CD14-positive monocyte (primary cell): Measurements from ENCODE around the gene RAB18. TPM values are rescaled to one million over a fixed set of nuclear protein-coding genes. Genes with fewer than 3 reads are reported as not detected.

Source experiments
- DNase-seq, 3 donors: peaks; one replicate each; pipeline ENCODE4 v3.0.0-alpha.2; 2011 to 2022
- H2AFZ ChIP-seq: 2 replicates; pipeline ENCODE4 v1.6.0; 2012; ENCODE audit warnings: mild to moderate bottlenecking, low read depth, low read length, inconsistent platforms; ENCODE audit not compliant: insufficient read depth, poor library complexity, severe bottlenecking
- H3K27ac ChIP-seq, 2 donors: 1 replicate in 1 of 2; 2 replicates in 1 of 2; pipeline ENCODE4 v1.5.1; 2012 to 2013; ENCODE audit warnings: low read length in 2 of 2, control low read depth in 1 of 2, inconsistent platforms in 1 of 2, low read depth in 1 of 2, mild to moderate bottlenecking in 1 of 2
- H3K27me3 ChIP-seq, 2 donors: one replicate each; pipeline versions ENCODE4 v1.6.0 to v1.6.1; 2011 to 2013; ENCODE audit warnings: low read length in 2 of 2; ENCODE audit not compliant: control insufficient read depth in 2 of 2, insufficient read depth in 2 of 2
- H3K36me3 ChIP-seq, 2 donors: replicated peaks in 1 of 2; 1 replicate in 1 of 2; 2 replicates in 1 of 2; pipeline versions ENCODE4 v1.5.1 to v1.6.1; 2012 to 2013; ENCODE audit warnings: low read length in 2 of 2, control low read depth in 1 of 2, inconsistent platforms in 1 of 2, mild to moderate bottlenecking in 1 of 2; ENCODE audit not compliant: insufficient read depth in 2 of 2, control insufficient read depth in 1 of 2
- H3K4me1 ChIP-seq, 2 donors: 1 replicate in 1 of 2; 2 replicates in 1 of 2; pipeline versions ENCODE4 v1.5.1 to v1.6.1; 2012 to 2013; ENCODE audit warnings: low read length in 2 of 2, control low read depth in 1 of 2, inconsistent platforms in 1 of 2, mild to moderate bottlenecking in 1 of 2, moderate library complexity in 1 of 2; ENCODE audit not compliant: insufficient read depth in 2 of 2, control insufficient read depth in 1 of 2
- H3K4me2 ChIP-seq: replicated peaks from 2 replicates; pipeline ENCODE3; 2012; ENCODE audit warnings: low read length, moderate library complexity, mild to moderate bottlenecking; ENCODE audit not compliant: poor library complexity, severe bottlenecking; ENCODE audit errors: extremely low read depth
- H3K4me3 ChIP-seq, 3 experiments: fragments of 200-600 bp in 1 of 3; sonication (generic) in 1 of 3; replicated peaks in 1 of 3; 1 replicate in 2 of 3; 2 replicates in 1 of 3; pipeline ENCODE4 v1.5.1; 2011 to 2013; ENCODE audit warnings: low read length in 3 of 3, mild to moderate bottlenecking in 3 of 3, control low read depth in 2 of 3, low read depth in 2 of 3, inconsistent platforms in 1 of 3, moderate library complexity in 1 of 3
- H3K79me2 ChIP-seq: 2 replicates; pipeline ENCODE4 v1.6.0; 2012; ENCODE audit warnings: mild to moderate bottlenecking, control low read depth, inconsistent platforms, low read length, moderate library complexity; ENCODE audit not compliant: insufficient read depth
- H3K9ac ChIP-seq: 2 replicates; pipeline ENCODE4 v1.6.0; 2017; ENCODE audit warnings: low read length, mild to moderate bottlenecking; ENCODE audit not compliant: insufficient read depth, poor library complexity, severe bottlenecking
- H3K9me3 ChIP-seq, 2 donors: replicated peaks in 1 of 2; 1 replicate in 1 of 2; 2 replicates in 1 of 2; pipeline versions ENCODE4 v1.5.1 to v1.6.1; 2012 to 2013; ENCODE audit warnings: low read length in 2 of 2, control low read depth in 1 of 2; ENCODE audit not compliant: control insufficient read depth in 1 of 2, insufficient read depth in 1 of 2
- H4K20me1 ChIP-seq: 2 replicates; pipeline ENCODE4 v1.6.0; 2012; ENCODE audit warnings: mild to moderate bottlenecking, low read length, control low read depth, moderate library complexity; ENCODE audit not compliant: insufficient read depth
- H3K27ac Mint-ChIP-seq, 7 donors: one replicate each; pipeline ENCODE4 v1.8.0; 2020; ENCODE audit warnings: mild to moderate bottlenecking in 7 of 7, mixed read lengths in 7 of 7, moderate library complexity in 6 of 7, inconsistent platforms in 2 of 7
- H3K27me3 Mint-ChIP-seq, 3 donors: one replicate each; pipeline ENCODE4 v1.8.0; 2021 to 2022; ENCODE audit warnings: low read depth in 3 of 3, mild to moderate bottlenecking in 3 of 3, mixed read lengths in 3 of 3, moderate library complexity in 3 of 3, inconsistent platforms in 1 of 3
- H3K36me3 Mint-ChIP-seq, 2 donors: one replicate each; pipeline ENCODE4 v1.8.0; 2020; ENCODE audit warnings: mixed read lengths in 2 of 2, inconsistent platforms in 1 of 2, mild to moderate bottlenecking in 1 of 2
- H3K4me1 Mint-ChIP-seq: one replicate; pipeline ENCODE4 v1.8.0; 2020; ENCODE audit warnings: mild to moderate bottlenecking, mixed read lengths
- H3K4me3 Mint-ChIP-seq, 2 donors: one replicate each; pipeline ENCODE4 v1.8.0; 2020; ENCODE audit warnings: mild to moderate bottlenecking in 2 of 2, mixed read lengths in 2 of 2, moderate library complexity in 1 of 2
- H3K9me3 Mint-ChIP-seq, 7 donors: one replicate each; pipeline ENCODE4 v1.8.0; 2020 to 2022; ENCODE audit warnings: mixed read lengths in 7 of 7, mild to moderate bottlenecking in 6 of 7, moderate library complexity in 6 of 7, inconsistent platforms in 2 of 7
- WGBS: methylation state at CpG from one replicate; pipeline ENCODE4 v1.1.5; 2013; ENCODE audit warnings: missing lambda C conversion rate; ENCODE audit not compliant: insufficient coverage; 5-methylcytosine and 5-hydroxymethylcytosine counted together
- intact Hi-C, 2 donors: fragments of 100-400 bp; cut with micrococcal nuclease; formaldehyde crosslinking; loops; one replicate each; pipeline versions ENCODE4 v1.15.0 to v1.15.1; 2023
- polyA plus RNA-seq, 3 donors: library from polyadenylated mRNA; depleted of rRNA in 1 of 3; unstranded in 2 of 3; stranded (reverse) in 1 of 3; fragments of 300-500 nt in 2 of 3; fragments of >200 nt in 1 of 3; fragmentation: Illumina TruSeq in 2 of 3; gene quantifications; 1 replicate in 2 of 3; 2 replicates in 1 of 3; pipeline ENCODE4 v1.2.3, GENCODE V29; 2012 to 2021
- TF ChIP-seq, protein P1 (sequence below): fragments of 200-600 bp; IDR thresholded peaks from one replicate; pipeline ENCODE4 v1.8.0; 2022; ENCODE audit warnings: antibody characterized with exemption, mild to moderate bottlenecking

RAB18 gene
- polyA plus RNA-seq, 3 donors = 22.1 to 133 (median 117) TPM

DNA sequence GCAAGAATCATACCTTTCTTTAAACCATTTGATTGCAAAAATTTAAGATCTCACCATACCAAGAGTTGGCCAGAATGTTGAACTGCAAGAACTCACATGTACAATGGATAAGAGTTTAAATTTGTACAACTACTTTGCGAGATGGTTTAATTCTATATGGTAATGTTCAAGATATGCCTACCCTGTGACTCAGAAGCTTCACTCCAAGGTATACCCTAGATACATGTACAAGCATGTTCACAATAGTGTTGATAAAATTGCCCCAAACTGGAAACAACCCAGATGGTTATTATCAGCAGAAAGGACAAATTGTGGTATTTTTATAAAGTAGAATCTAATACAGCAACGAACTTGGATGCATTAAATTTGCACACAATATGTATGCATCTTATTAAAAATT, 25.1 kb upstream of the RAB18 start:
- Histone ChIP-seq H3K79me2 (no peaks in the 10 kb centered on the region), H3K36me3 (no peaks in the 10 kb centered on the region), H4K20me1 (no peaks in the 10 kb centered on the region), H2AFZ (no peak overlapping the region), H3K4me1 (peaks cover 29 to 30% of the 10 kb centered on the region in 2 donors), H3K9ac (no peak overlapping the region), H3K4me3 (no peak overlapping the region), H3K9me3 (no peaks in the 10 kb centered on the region), H3K4me2 (no peak overlapping the region), H3K27ac (no peak overlapping the region), H3K27me3 (no peaks in the 10 kb centered on the region)
- WGBS = no CpG with 5 or more reads among the region's 2 CpGs
- Mint-ChIP-seq H3K9me3 (peaks cover 0 to 5% (median 0%) of the 10 kb centered on the region in 7 donors), H3K27me3 (peaks cover 0 to 2% (median 2%) of the 10 kb centered on the region in 3 donors), H3K4me1 (peaks cover 26% of the 10 kb centered on the region), H3K4me3 (no peak overlapping the region), H3K36me3 (no peaks in the 10 kb centered on the region), H3K27ac (no peak overlapping the region)
- intact Hi-C loops = no loop called here
- no peak for DNase-seq
- TF ChIP-seq, protein P1, sequence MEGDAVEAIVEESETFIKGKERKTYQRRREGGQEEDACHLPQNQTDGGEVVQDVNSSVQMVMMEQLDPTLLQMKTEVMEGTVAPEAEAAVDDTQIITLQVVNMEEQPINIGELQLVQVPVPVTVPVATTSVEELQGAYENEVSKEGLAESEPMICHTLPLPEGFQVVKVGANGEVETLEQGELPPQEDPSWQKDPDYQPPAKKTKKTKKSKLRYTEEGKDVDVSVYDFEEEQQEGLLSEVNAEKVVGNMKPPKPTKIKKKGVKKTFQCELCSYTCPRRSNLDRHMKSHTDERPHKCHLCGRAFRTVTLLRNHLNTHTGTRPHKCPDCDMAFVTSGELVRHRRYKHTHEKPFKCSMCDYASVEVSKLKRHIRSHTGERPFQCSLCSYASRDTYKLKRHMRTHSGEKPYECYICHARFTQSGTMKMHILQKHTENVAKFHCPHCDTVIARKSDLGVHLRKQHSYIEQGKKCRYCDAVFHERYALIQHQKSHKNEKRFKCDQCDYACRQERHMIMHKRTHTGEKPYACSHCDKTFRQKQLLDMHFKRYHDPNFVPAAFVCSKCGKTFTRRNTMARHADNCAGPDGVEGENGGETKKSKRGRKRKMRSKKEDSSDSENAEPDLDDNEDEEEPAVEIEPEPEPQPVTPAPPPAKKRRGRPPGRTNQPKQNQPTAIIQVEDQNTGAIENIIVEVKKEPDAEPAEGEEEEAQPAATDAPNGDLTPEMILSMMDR = no peak

DNA sequence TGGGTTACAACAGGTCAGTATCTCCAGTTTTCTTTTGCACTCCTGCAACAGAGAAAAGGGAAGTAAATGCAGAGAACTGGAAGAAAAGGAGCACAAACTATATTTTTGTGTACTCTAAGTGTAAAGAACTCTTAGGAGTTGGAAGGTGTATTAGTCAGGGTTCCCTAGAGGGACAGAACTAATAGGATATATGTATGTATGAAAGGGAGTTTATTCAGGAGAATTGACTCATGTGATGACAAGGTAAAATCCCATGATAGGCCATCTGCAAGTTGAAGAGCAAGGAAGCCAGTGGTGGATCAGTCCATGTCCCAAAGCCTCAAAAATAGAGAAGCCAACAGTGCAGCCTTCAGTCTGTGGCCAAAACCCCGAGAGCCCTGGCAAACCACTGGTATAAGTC, 22.6 kb upstream of the RAB18 start:
- Mint-ChIP-seq H3K4me3 (peak overlapping the region in 1 of 2 donors; percentile 54), H3K9me3 (peaks cover 0 to 5% (median 0%) of the 10 kb centered on the region in 7 donors), H3K27me3 (no peaks in the 10 kb centered on the region), H3K36me3 (no peaks in the 10 kb centered on the region), H3K4me1 (peaks cover 26% of the 10 kb centered on the region), H3K27ac (peak overlapping the region; percentile 1 to 78 (median 70))
- Histone ChIP-seq H3K27me3 (no peaks in the 10 kb centered on the region), H3K9me3 (no peaks in the 10 kb centered on the region), H3K4me3 (peak overlapping the region in 1 of 3 experiments; percentile 39), H3K4me2 (peak overlapping the region; percentile 50), H4K20me1 (no peaks in the 10 kb centered on the region), H3K36me3 (no peaks in the 10 kb centered on the region), H3K27ac (peak overlapping the region; percentile 33 to 34), H3K9ac (no peak overlapping the region), H2AFZ (peak overlapping the region; percentile 30), H3K79me2 (no peaks in the 10 kb centered on the region), H3K4me1 (peaks cover 29 to 30% of the 10 kb centered on the region in 2 donors)
- DNase-seq = peak in 2 of 3 donors; percentile 25 to 39
- TF ChIP-seq, protein P1 = no peak
- WGBS = 0% methylated on average over 1 of the region's 1 CpG
- intact Hi-C loops = no loop called here
